DND-41 (cell line): ENCODE measurements around the gene PPP2CA.

Experiments
- EZH2 ChIP-seq: IDR thresholded peaks from 3 replicates; pipeline ENCODE4 v1.6.1; 2012; ENCODE audit warnings: borderline replicate concordance, low read depth, mild to moderate bottlenecking, moderate library complexity, low read length, inconsistent platforms; ENCODE audit not compliant: severe bottlenecking
- TF ChIP-seq, protein P1 (sequence below): IDR thresholded peaks from 2 replicates; pipeline ENCODE4 v1.5.1; 2012; ENCODE audit warnings: borderline replicate concordance, low read length, moderate library complexity, mild to moderate bottlenecking; ENCODE audit not compliant: poor library complexity, severe bottlenecking; ENCODE audit errors: extremely low read depth

DNA sequence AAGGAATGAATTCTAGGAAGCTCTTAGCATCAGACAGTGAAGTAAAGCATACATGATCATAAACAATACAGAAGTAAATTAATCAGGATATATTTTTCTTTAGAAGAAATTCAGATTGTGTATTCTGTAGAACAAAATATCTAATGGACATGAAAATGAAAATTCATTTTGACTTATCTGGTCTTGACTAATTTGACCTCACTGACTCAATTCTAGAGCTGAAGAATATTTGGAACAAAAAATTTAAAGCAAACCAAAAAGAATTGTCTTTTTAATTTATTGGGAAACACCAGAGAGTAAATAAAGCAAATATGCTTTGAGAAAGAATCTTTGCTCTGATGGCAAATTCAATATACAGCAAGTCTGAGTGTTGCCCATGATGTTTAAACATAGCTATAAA lies 2.8 kb upstream of the PPP2CA start:
- TF ChIP-seq, protein P1, sequence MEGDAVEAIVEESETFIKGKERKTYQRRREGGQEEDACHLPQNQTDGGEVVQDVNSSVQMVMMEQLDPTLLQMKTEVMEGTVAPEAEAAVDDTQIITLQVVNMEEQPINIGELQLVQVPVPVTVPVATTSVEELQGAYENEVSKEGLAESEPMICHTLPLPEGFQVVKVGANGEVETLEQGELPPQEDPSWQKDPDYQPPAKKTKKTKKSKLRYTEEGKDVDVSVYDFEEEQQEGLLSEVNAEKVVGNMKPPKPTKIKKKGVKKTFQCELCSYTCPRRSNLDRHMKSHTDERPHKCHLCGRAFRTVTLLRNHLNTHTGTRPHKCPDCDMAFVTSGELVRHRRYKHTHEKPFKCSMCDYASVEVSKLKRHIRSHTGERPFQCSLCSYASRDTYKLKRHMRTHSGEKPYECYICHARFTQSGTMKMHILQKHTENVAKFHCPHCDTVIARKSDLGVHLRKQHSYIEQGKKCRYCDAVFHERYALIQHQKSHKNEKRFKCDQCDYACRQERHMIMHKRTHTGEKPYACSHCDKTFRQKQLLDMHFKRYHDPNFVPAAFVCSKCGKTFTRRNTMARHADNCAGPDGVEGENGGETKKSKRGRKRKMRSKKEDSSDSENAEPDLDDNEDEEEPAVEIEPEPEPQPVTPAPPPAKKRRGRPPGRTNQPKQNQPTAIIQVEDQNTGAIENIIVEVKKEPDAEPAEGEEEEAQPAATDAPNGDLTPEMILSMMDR: no peak
- no peak for TF ChIP-seq EZH2
